ENCODE data around the gene SRSF9.

GRCh38 chr12:120444676-120445075, 24.9 kb downstream of the SRSF9 start:
- TF ChIP-seq POLR2A (IDR thresholded peaks at IDR 0.05) (no peak), CTCF (IDR thresholded peaks at IDR 0.05) (no peak), POLR2AphosphoS5 (IDR thresholded peaks at IDR 0.05) (no peak)
